ENCODE results near the gene FGF19.
A peak's percentile ranks its signal among the peaks of the same experiment; 100 is the strongest.

Gene FGF19

GRCh38 chr11:69671734-69672465 is 31.9 kb downstream of the FGF19 start:
- WGBS (ENCODE audit: insufficient coverage, insufficient read length): no CpG with 5 or more reads among the region's 10 CpGs
- Histone ChIP-seq H3K27me3 (ENCODE audit: control insufficient read depth, insufficient read depth, low read length) (no peaks in the 10 kb centered on the region), H3K4me1 (ENCODE audit: control insufficient read depth, insufficient read depth, low read length) (no peaks in the 10 kb centered on the region), H3K36me3 (ENCODE audit: control insufficient read depth, insufficient read depth, low read length) (peaks cover 7% of the 10 kb centered on the region; the same call in 1 of the 2 replicates), H3K9me3 (ENCODE audit: control insufficient read depth, insufficient read depth, low read length) (no peaks in the 10 kb centered on the region), H3K27ac (ENCODE audit: low read length) (no peak overlapping the region), H3K4me3 (ENCODE audit: low read length) (no peak overlapping the region)
- no peak for DNase-seq (ENCODE audit: low read depth, low spot score)

- H3K27ac ChIP-seq (ENCODE audit: low read length): no peak overlapping the region
- DNase-seq (ENCODE audit: low read depth, low spot score): peak; percentile 72
Observed at GRCh38 chr11:69670158-69670845, 33.5 kb downstream of the FGF19 start.

GRCh38 chr11:69669486-69669885 is 34.3 kb downstream of the FGF19 start:
- no peak for DNase-seq (ENCODE audit: low read depth, low spot score)
- H3K4me3 ChIP-seq (ENCODE audit: low read length): no peak overlapping the region
- no peaks in the 10 kb centered on the region for H3K27me3 ChIP-seq (ENCODE audit: control insufficient read depth, insufficient read depth, low read length)
- no peaks in the 10 kb centered on the region for H3K9me3 ChIP-seq (ENCODE audit: control insufficient read depth, insufficient read depth, low read length)
- no CpG with 5 or more reads among the region's 19 CpGs for WGBS (ENCODE audit: insufficient coverage, insufficient read length)
- no peaks in the 10 kb centered on the region for H3K4me1 ChIP-seq (ENCODE audit: control insufficient read depth, insufficient read depth, low read length)
- H3K27ac ChIP-seq (ENCODE audit: low read length): no peak overlapping the region
- H3K36me3 ChIP-seq (ENCODE audit: control insufficient read depth, insufficient read depth, low read length): peaks cover 7% of the 10 kb centered on the region; the same call in 1 of the 2 replicates

More at GRCh38 chr11:69670158-69670845, 33.5 kb downstream of the FGF19 start:
- H3K9me3 ChIP-seq (ENCODE audit: control insufficient read depth, insufficient read depth, low read length): no peaks in the 10 kb centered on the region
- H3K36me3 ChIP-seq (ENCODE audit: control insufficient read depth, insufficient read depth, low read length): peaks cover 7% of the 10 kb centered on the region; the same call in 1 of the 2 replicates
- H3K4me3 ChIP-seq (ENCODE audit: low read length): no peak overlapping the region
- H3K4me1 ChIP-seq (ENCODE audit: control insufficient read depth, insufficient read depth, low read length): no peaks in the 10 kb centered on the region
- no CpG with 5 or more reads among the region's 18 CpGs for WGBS (ENCODE audit: insufficient coverage, insufficient read length)
- H3K27me3 ChIP-seq (ENCODE audit: control insufficient read depth, insufficient read depth, low read length): no peaks in the 10 kb centered on the region

- peaks cover 7% of the 10 kb centered on the region; the same call in 1 of the 2 replicates for H3K36me3 ChIP-seq (ENCODE audit: control insufficient read depth, insufficient read depth, low read length)
- H3K27me3 ChIP-seq (ENCODE audit: control insufficient read depth, insufficient read depth, low read length): no peaks in the 10 kb centered on the region
- no peaks in the 10 kb centered on the region for H3K9me3 ChIP-seq (ENCODE audit: control insufficient read depth, insufficient read depth, low read length)
- no CpG with 5 or more reads among the region's 26 CpGs for WGBS (ENCODE audit: insufficient coverage, insufficient read length)
- no peak overlapping the region for H3K4me3 ChIP-seq (ENCODE audit: low read length)
- H3K4me1 ChIP-seq (ENCODE audit: control insufficient read depth, insufficient read depth, low read length): no peaks in the 10 kb centered on the region
- H3K27ac ChIP-seq (ENCODE audit: low read length): no peak overlapping the region
- no peak for DNase-seq (ENCODE audit: low read depth, low spot score)
Observed at GRCh38 chr11:69667619-69668604, 35.9 kb downstream of the FGF19 start.

GRCh38 chr11:69666752-69667536 is 36.9 kb downstream of the FGF19 start:
- Histone ChIP-seq H3K9me3 (ENCODE audit: control insufficient read depth, insufficient read depth, low read length) (no peaks in the 10 kb centered on the region), H3K4me1 (ENCODE audit: control insufficient read depth, insufficient read depth, low read length) (peaks cover 2% of the 10 kb centered on the region; the same call in 1 of the 2 replicates), H3K4me3 (ENCODE audit: low read length) (no peak overlapping the region), H3K36me3 (ENCODE audit: control insufficient read depth, insufficient read depth, low read length) (peaks cover 4% of the 10 kb centered on the region; the same call in 1 of the 2 replicates), H3K27me3 (ENCODE audit: control insufficient read depth, insufficient read depth, low read length) (no peaks in the 10 kb centered on the region), H3K27ac (ENCODE audit: low read length) (no peak overlapping the region)
- DNase-seq (ENCODE audit: low read depth, low spot score): no peak
- 100% methylated on average over 6 of the region's 33 CpGs for WGBS (ENCODE audit: insufficient coverage, insufficient read length)

GRCh38 chr11:69666261-69666660 is 37.6 kb downstream of the FGF19 start:
- peaks cover 2% of the 10 kb centered on the region; the same call in 1 of the 2 replicates for H3K4me1 ChIP-seq (ENCODE audit: control insufficient read depth, insufficient read depth, low read length)
- DNase-seq (ENCODE audit: low read depth, low spot score): no peak

GRCh38 chr11:69665669-69666068 is 38.2 kb downstream of the FGF19 start:
- no CpG with 5 or more reads among the region's 11 CpGs for WGBS (ENCODE audit: insufficient coverage, insufficient read length)

More at GRCh38 chr11:69666261-69666660, 37.6 kb downstream of the FGF19 start:
- Histone ChIP-seq H3K36me3 (ENCODE audit: control insufficient read depth, insufficient read depth, low read length) (0 out of 2 replicates have a peak, but pooled peaks cover 3% of the 10 kb centered on the region), H3K4me3 (ENCODE audit: low read length) (no peak overlapping the region), H3K27me3 (ENCODE audit: control insufficient read depth, insufficient read depth, low read length) (no peaks in the 10 kb centered on the region), H3K9me3 (ENCODE audit: control insufficient read depth, insufficient read depth, low read length) (no peaks in the 10 kb centered on the region), H3K27ac (ENCODE audit: low read length) (no peak overlapping the region)
- no CpG with 5 or more reads among the region's 14 CpGs for WGBS (ENCODE audit: insufficient coverage, insufficient read length)

GRCh38 chr11:69664901-69665300 is 38.9 kb downstream of the FGF19 start:
- Histone ChIP-seq H3K4me1 (ENCODE audit: control insufficient read depth, insufficient read depth, low read length) (peaks cover 2% of the 10 kb centered on the region; the same call in 1 of the 2 replicates), H3K9me3 (ENCODE audit: control insufficient read depth, insufficient read depth, low read length) (no peaks in the 10 kb centered on the region), H3K27me3 (ENCODE audit: control insufficient read depth, insufficient read depth, low read length) (no peaks in the 10 kb centered on the region), H3K4me3 (ENCODE audit: low read length) (no peak overlapping the region), H3K27ac (ENCODE audit: low read length) (no peak overlapping the region), H3K36me3 (ENCODE audit: control insufficient read depth, insufficient read depth, low read length) (0 out of 2 replicates have a peak, but pooled peaks cover 3% of the 10 kb centered on the region)
- no peak for DNase-seq (ENCODE audit: low read depth, low spot score)
- WGBS (ENCODE audit: insufficient coverage, insufficient read length): no CpG with 5 or more reads among the region's 8 CpGs

More at GRCh38 chr11:69665669-69666068, 38.2 kb downstream of the FGF19 start:
- H3K36me3 ChIP-seq (ENCODE audit: control insufficient read depth, insufficient read depth, low read length): 0 out of 2 replicates have a peak, but pooled peaks cover 3% of the 10 kb centered on the region
- H3K4me3 ChIP-seq (ENCODE audit: low read length): no peak overlapping the region
- no peak overlapping the region for H3K27ac ChIP-seq (ENCODE audit: low read length)
- no peak for DNase-seq (ENCODE audit: low read depth, low spot score)
- peaks cover 2% of the 10 kb centered on the region; the same call in 1 of the 2 replicates for H3K4me1 ChIP-seq (ENCODE audit: control insufficient read depth, insufficient read depth, low read length)
- H3K9me3 ChIP-seq (ENCODE audit: control insufficient read depth, insufficient read depth, low read length): no peaks in the 10 kb centered on the region
- no peaks in the 10 kb centered on the region for H3K27me3 ChIP-seq (ENCODE audit: control insufficient read depth, insufficient read depth, low read length)

GRCh38 chr11:69664103-69664775 is 39.6 kb downstream of the FGF19 start:
- H3K27me3 ChIP-seq (ENCODE audit: control insufficient read depth, insufficient read depth, low read length): no peaks in the 10 kb centered on the region
- WGBS (ENCODE audit: insufficient coverage, insufficient read length): no CpG with 5 or more reads among the region's 17 CpGs
- H3K27ac ChIP-seq (ENCODE audit: low read length): no peak overlapping the region
- DNase-seq (ENCODE audit: low read depth, low spot score): no peak
- no peak overlapping the region for H3K4me3 ChIP-seq (ENCODE audit: low read length)
- H3K36me3 ChIP-seq (ENCODE audit: control insufficient read depth, insufficient read depth, low read length): 0 out of 2 replicates have a peak, but pooled peaks cover 1% of the 10 kb centered on the region
- H3K4me1 ChIP-seq (ENCODE audit: control insufficient read depth, insufficient read depth, low read length): peaks cover 2% of the 10 kb centered on the region; the same call in 1 of the 2 replicates
- no peaks in the 10 kb centered on the region for H3K9me3 ChIP-seq (ENCODE audit: control insufficient read depth, insufficient read depth, low read length)

Data from iPS DF 6.9 (cell line).